ENCODE data around the gene SEPTIN12. TPM values are rescaled to one million over a fixed set of nuclear protein-coding genes. Genes with fewer than 3 reads are reported as not detected.

The SEPTIN12 gene
- total RNA-seq, 4 donors from 2014 or later: not detected

DNA sequence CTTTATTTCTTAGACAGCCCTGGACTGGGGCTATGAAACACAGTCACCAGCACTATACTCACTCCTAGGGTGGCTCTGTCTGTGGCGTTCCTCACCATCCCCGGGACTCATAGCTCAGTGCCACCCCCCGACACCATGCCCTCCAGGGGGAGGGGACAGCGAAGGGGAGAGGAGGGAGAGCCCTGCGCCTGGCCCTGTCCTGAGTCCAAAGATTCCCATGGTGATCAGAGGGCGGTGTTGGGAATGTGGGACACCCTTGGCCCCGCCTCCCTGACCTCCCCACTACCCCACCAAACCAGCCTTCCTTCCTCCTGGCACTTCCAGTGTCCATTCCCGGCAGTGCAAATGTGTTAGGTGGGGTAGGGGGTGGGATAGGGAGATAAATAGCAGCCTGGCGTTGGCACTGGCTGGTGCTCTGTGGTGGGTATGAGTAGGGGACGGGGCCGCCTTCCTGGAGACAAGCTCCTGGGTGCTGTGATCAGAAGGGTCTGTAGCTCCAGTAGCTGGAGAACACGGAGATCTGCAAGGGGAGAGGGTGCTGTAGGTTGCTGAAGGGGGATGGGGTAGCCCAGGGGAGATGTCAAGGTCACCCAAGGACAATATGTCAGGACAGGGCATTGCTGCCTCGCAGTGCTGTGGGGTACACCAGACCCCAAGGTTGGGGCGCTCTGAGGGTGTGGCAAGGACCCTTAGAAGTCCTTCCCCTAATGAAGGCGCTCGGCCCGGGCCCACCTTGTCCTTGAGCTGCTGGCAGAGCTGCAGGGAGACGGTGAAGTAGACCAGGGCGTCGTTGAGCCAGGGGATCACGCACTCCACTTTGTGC is 9.0 kb upstream of the SEPTIN12 start:
- Histone ChIP-seq H3K27ac (peak overlapping the region in 1 of 4 donors; percentile 9), H3K27me3 (no peaks in the 10 kb centered on the region), H3K4me1 (peaks cover 19 to 29% (median 20%) of the 10 kb centered on the region in 3 donors), H3K36me3 (peaks cover 0 to 42% (median 4%) of the 10 kb centered on the region in 3 donors), H3K9me3 (no peaks in the 10 kb centered on the region), H3K4me3 (no peak overlapping the region)
- 73 to 91% methylated on average over 3 to 10 of the region's 21 CpGs for WGBS, 2 donors
- DNase-seq: no peak
- TF ChIP-seq POLR2A (IDR thresholded peaks at IDR 0.05): no peak
- TF ChIP-seq, protein P1, sequence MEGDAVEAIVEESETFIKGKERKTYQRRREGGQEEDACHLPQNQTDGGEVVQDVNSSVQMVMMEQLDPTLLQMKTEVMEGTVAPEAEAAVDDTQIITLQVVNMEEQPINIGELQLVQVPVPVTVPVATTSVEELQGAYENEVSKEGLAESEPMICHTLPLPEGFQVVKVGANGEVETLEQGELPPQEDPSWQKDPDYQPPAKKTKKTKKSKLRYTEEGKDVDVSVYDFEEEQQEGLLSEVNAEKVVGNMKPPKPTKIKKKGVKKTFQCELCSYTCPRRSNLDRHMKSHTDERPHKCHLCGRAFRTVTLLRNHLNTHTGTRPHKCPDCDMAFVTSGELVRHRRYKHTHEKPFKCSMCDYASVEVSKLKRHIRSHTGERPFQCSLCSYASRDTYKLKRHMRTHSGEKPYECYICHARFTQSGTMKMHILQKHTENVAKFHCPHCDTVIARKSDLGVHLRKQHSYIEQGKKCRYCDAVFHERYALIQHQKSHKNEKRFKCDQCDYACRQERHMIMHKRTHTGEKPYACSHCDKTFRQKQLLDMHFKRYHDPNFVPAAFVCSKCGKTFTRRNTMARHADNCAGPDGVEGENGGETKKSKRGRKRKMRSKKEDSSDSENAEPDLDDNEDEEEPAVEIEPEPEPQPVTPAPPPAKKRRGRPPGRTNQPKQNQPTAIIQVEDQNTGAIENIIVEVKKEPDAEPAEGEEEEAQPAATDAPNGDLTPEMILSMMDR (IDR thresholded peaks at IDR 0.05): no peak
- intact Hi-C loops (cut with DNase I): no loop called here

DNA sequence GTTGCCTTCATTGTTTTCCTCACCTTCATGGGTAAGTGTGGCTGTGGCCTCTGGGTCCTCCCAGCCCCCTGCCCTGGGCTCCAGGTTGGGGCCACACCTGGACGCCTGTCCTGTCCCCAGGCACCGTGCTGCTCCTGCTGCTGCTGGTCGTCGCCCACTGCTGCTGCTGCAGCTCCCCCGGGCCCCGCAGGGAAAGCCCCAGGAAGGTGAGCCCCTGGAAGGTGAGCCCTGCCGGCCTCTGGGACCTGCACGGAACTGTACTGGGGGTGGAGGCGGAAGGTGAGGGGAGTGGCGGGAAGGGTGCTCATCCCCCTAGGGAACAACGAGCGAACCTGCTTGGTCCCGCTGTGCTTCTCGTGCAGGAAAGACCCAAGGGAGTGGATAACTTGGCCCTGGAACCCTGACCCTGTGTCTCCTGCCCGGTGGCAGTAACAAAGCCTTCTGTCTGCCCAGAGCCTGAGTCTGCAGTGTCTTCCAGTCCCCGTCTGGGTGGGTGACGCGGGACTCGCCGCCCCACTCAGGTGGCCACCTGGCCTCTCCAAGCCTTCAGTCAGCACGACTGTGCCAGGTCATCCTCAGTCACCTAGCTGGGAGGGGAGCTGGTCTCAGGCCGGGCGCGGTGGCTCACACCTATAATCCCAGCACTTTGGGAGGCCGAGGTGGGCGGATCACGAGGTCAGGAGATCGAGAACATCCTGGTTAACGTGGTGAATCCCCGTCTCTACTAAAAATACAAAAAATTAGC is 7.9 kb upstream of the SEPTIN12 start:
- intact Hi-C loops (cut with DNase I): no loop called here
- TF ChIP-seq, protein P1 (IDR thresholded peaks at IDR 0.05): no peak
- no peak for TF ChIP-seq POLR2A (IDR thresholded peaks at IDR 0.05)
- H3K9me3 ChIP-seq: no peaks in the 10 kb centered on the region
- WGBS, 2 donors: 94% methylated on average over 6 of the region's 30 CpGs; no CpG with 5 or more reads in 1 of the 2 donors
- H3K27me3 ChIP-seq: no peaks in the 10 kb centered on the region
- peaks cover 0 to 42% (median 4%) of the 10 kb centered on the region in 3 donors for H3K36me3 ChIP-seq
- H3K27ac ChIP-seq: no peak overlapping the region
- no peak for DNase-seq
- H3K4me1 ChIP-seq: peaks cover 10 to 18% (median 11%) of the 10 kb centered on the region in 3 donors
- H3K4me3 ChIP-seq: no peak overlapping the region

DNA sequence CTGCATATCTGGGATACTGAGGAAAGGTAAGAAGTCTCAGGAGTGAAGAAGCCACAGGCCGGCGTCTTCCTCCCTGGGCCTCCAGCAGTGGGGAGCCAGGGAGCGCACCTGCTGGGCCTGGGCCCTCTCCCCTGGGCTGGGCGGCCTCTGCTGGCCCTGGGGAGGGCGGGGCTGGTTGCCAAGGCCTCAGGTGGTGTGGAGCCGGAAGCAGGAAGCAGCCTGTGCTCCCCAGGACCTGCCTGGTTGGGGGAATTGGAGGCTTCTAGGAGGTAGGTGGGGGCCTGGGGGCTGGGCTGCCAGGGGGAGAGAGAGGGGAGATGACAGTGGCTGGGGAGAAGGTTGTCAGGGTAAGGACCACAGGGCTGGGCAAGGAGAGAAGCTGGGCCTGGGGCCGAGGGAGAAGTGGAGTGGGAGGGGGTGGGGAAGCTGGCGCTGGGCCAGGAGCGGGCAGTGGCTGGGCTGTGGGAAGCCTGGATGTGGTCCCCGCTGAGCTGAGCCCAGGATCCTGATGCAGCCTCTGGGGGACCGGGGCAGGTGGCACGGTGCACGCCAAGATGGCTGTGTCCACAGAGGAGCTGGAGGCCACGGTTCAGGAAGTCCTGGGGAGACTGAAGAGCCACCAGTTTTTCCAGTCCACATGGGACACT is 7.2 kb upstream of the SEPTIN12 start, which contains the start of gene SMIM22:
TSS of gene SMIM22 (plus strand) at position 189 of the 647 bp plus-strand sequence. CDS start at position 555, 366 bp downstream.
- Histone ChIP-seq H3K27me3 (no peaks in the 10 kb centered on the region), H3K36me3 (peaks cover 0 to 42% (median 4%) of the 10 kb centered on the region in 3 donors), H3K4me3 (no peak within 1 kb of the TSS), H3K9me3 (no peaks in the 10 kb centered on the region), H3K4me1 (peaks cover 4 to 11% (median 4%) of the 10 kb centered on the region in 3 donors), H3K27ac (no peak within 1 kb of the TSS)
- TF ChIP-seq, protein P1 (IDR thresholded peaks at IDR 0.05): no peak
- TF ChIP-seq POLR2A (IDR thresholded peaks at IDR 0.05): no peak
- intact Hi-C loops (cut with DNase I): no loop called here
- no peak for DNase-seq
- 63 to 65% methylated on average over 8 to 9 of the region's 14 CpGs for WGBS, 2 donors

DNA sequence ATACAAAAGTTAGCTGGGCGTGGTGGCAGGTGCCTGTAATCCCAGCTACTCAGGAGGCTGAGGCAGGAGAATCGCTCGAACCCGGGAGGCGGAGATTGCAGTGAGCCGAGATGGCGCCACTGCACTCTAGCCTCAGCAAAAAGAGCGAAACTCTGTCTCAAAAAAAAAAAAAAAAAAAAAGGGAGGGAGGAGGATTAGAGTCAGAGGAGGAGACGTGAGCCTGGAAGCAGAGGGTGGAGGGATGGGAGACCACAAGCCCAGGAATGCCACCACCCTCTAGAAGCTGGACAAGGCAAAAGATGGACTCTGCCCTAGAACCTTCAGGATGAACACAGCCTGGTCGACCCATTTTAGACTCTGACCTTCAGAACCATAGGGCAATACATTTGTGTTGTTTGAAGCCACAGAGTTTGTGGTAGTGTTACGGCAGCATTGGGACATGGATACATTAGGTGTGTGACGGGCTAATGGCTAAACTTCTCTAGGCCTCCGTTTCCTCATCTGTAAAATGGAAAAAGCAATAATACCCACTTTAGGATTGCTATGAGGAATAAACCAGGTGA is 4.9 kb upstream of the SEPTIN12 start:
- TF ChIP-seq, protein P1 (IDR thresholded peaks at IDR 0.05): no peak
- TF ChIP-seq POLR2A (IDR thresholded peaks at IDR 0.05): no peak

More for the DNA sequence above, 4.9 kb upstream of the SEPTIN12 start:
- 69% methylated on average over 12 to 13 of the region's 13 CpGs for WGBS, 2 donors
- no peak for DNase-seq
- Histone ChIP-seq H3K4me3 (no peak overlapping the region), H3K4me1 (peaks cover 0 to 5% (median 0%) of the 10 kb centered on the region in 3 donors), H3K36me3 (peaks cover 0 to 24% (median 0%) of the 10 kb centered on the region in 3 donors), H3K27me3 (no peaks in the 10 kb centered on the region), H3K9me3 (no peaks in the 10 kb centered on the region), H3K27ac (no peak overlapping the region)
- intact Hi-C loops (cut with DNase I): no loop called here

Measured in esophagus squamous epithelium (tissue), 5 donors.